GM12801 (cell line): Measurements from ENCODE around the gene STRADB.

Experiments used
- TF ChIP-seq, protein P1 (sequence below): IDR thresholded peaks from one replicate; pipeline ENCODE4 v1.5.1; 2011; ENCODE audit warnings: control low read depth; ENCODE audit not compliant: insufficient read length; ENCODE audit errors: extremely low read depth

Gene STRADB

DNA sequence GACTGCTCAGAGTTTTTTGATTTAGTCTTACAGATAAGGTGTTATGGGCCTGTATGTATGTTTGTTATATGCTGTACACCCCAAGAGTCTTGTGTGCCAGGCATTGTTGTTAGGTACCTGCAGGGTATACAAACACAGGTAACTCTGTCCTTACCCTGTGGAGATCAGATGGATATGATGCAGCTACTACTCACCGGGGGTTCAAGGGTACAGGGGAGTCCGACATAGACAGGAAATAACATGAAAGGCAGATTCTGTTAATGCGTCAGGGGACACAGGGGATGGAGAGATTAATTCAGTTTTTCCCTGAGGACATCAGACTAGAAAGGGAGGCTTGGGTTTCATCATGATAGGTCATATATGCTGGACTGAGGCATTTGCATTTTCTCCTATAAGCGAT is 31.6 kb upstream of the STRADB start:
- TF ChIP-seq, protein P1, sequence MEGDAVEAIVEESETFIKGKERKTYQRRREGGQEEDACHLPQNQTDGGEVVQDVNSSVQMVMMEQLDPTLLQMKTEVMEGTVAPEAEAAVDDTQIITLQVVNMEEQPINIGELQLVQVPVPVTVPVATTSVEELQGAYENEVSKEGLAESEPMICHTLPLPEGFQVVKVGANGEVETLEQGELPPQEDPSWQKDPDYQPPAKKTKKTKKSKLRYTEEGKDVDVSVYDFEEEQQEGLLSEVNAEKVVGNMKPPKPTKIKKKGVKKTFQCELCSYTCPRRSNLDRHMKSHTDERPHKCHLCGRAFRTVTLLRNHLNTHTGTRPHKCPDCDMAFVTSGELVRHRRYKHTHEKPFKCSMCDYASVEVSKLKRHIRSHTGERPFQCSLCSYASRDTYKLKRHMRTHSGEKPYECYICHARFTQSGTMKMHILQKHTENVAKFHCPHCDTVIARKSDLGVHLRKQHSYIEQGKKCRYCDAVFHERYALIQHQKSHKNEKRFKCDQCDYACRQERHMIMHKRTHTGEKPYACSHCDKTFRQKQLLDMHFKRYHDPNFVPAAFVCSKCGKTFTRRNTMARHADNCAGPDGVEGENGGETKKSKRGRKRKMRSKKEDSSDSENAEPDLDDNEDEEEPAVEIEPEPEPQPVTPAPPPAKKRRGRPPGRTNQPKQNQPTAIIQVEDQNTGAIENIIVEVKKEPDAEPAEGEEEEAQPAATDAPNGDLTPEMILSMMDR, result no peak

GRCh38 chr2:201420442-201421113 is 31.0 kb upstream of the STRADB start:
- TF ChIP-seq, protein P1, result no peak

DNA sequence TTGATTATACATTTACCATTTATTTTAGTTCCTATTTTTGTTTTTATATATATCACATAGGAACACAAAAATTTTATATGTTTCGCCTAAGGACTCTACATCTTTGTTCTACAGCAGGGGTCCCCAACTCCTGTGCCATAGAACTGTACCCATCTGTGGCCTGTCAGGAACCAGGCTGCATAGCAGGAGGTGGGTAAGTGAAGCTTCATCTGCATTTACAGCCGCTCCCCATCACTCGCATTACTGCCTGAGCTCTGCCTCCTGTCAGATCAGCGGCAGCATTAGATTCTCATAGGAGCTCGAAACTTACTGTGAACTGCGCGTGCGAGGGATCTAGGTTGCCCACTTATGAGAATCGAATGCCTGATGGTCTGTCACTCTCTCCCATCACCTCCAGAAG is 25.6 kb upstream of the STRADB start:
- TF ChIP-seq, protein P1, result no peak

DNA sequence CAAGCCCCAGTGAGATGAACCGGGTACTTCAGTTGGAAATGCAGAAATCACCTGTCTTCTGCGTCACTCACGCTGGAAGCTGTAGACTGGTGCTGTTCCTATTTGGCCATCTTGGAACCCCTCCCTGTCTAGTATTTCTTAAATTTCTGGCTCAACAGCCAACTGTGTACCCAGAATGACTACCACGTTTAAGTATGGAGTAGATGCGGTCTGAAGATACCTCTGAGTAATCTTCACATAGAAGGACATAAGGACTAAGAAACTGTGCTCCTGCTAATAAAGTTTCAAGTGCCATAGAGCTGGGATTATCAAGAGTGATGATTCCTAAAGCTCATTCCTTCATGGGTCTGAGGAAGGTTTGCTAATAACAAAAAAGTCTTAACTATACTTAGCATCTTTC is 20.7 kb upstream of the STRADB start:
- TF ChIP-seq, protein P1, result no peak

- TF ChIP-seq, protein P1, result no peak
Measured at GRCh38 chr2:201432038-201432620, 19.4 kb upstream of the STRADB start.

DNA sequence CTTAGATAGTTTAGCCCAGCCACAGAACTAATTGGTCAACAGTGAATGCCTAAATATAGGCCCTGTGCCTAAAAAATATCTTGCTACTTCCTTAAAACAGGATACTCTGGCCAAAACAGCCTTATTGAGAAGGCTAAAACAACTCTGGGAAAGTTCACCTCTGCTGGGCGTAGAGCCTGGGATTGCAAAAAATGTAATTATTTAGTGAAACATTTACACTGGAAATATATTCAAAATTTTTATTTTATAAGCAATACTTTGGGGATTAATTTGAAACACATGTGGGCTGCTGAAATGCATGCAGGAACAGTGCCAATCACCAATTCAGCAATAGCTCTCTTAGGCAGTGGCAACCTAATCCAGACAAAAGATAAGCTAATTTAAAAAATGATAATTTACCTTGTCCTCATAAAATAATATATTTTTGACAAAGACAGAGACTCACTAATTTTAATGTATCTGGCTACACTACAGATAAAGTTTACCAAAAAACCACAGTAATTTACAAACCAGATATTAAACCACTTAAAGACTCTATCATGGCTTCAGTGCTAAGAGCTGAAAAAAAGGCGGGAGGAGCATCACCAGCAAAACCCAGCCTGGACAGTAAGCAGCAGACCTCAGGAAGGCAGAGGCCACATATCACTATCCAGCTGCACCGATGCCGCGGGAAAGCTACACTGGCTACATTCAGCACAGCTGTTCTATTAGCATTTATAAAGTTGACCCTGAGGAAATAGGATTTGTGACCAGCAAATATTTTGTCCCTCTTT is 18.7 kb upstream of the STRADB start:
- TF ChIP-seq, protein P1, result no peak

DNA sequence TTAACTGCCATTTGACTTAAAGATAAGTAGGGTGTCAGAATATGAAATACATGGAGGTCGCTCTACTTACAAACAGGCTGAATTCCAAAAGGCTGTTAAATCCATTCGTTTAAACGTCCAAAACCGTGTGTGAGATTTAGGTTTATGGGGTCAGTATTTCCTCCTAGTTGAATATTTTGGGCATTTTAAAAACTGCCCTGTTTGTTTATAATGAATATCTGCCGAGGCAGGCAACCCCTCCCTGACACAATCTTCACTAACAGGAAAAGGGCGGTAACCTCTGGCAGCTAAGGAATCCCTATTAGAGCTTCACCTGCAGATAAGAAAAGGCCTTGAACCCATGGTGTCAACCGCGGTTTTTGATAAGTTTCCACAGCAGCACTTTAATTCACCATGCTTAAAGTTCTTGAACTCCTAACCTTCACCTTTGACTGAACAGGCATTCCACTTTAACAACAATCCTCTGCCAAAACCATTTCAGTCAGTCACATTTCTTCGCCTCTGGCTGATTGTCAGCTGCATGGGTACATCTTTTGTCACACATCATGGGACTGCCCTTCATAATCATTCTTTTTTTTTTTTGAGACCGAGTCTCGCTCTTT is 18.0 kb upstream of the STRADB start:
- TF ChIP-seq, protein P1, result no peak
